ENCODE results near the gene ANGPTL7.
"Not testable (repeated sequence)": the region's sequence is repeated elsewhere in the genome, so short reads cannot be mapped to it uniquely, and the experiment has no call there.

ANGPTL7 gene

GRCh38 chr1:11169202-11169601 is 20.0 kb upstream of the ANGPTL7 start:
- DNase-seq (ENCODE audit: low spot score) (peak; percentile 47), FAIRE-seq (no peak)

GRCh38 chr1:11170102-11170501 is 19.1 kb upstream of the ANGPTL7 start:
- FAIRE-seq, result no peak
- DNase-seq (ENCODE audit: low spot score), result no peak

GRCh38 chr1:11174261-11174942 is 14.8 kb upstream of the ANGPTL7 start:
- DNase-seq (ENCODE audit: low spot score), result no peak
- no peak for FAIRE-seq

GRCh38 chr1:11175461-11175860 is 13.7 kb upstream of the ANGPTL7 start:
- no peak for DNase-seq (ENCODE audit: low spot score)
- FAIRE-seq, result no peak

- DNase-seq (ENCODE audit: low spot score) (peak; percentile 55), FAIRE-seq (no peak)
These were observed 13.0 kb upstream of the ANGPTL7 start for GRCh38 chr1:11176081-11176706.

GRCh38 chr1:11178021-11179015 is 10.8 kb upstream of the ANGPTL7 start:
- DNase-seq (ENCODE audit: low spot score) (no peak), FAIRE-seq (no peak)

GRCh38 chr1:11179125-11179524 is 10.0 kb upstream of the ANGPTL7 start:
- FAIRE-seq (no peak), DNase-seq (ENCODE audit: low spot score) (no peak)

GRCh38 chr1:11179749-11180148 is 9.4 kb upstream of the ANGPTL7 start:
- peak; percentile 39 for DNase-seq (ENCODE audit: low spot score)
- FAIRE-seq, result not testable (repeated sequence)

GRCh38 chr1:11180342-11180744 is 8.8 kb upstream of the ANGPTL7 start:
- DNase-seq (ENCODE audit: low spot score), result peak; percentile 82
- FAIRE-seq, result peak; percentile 94

GRCh38 chr1:11182884-11183283 is 6.3 kb upstream of the ANGPTL7 start:
- FAIRE-seq, result no peak
- DNase-seq (ENCODE audit: low spot score), result no peak

- FAIRE-seq, result no peak
- no peak for DNase-seq (ENCODE audit: low spot score)
These were observed 4.2 kb upstream of the ANGPTL7 start for GRCh38 chr1:11184973-11185372.

- DNase-seq (ENCODE audit: low spot score) (no peak), FAIRE-seq (no peak)
These were observed 2.2 kb upstream of the ANGPTL7 start for GRCh38 chr1:11187000-11187399.

- no peak for FAIRE-seq
- no peak for DNase-seq (ENCODE audit: low spot score)
These were observed 1.7 kb upstream of the ANGPTL7 start for GRCh38 chr1:11187494-11187893.

- DNase-seq (ENCODE audit: low spot score) (no peak), FAIRE-seq (no peak)
These were observed 1.2 kb upstream of the ANGPTL7 start for GRCh38 chr1:11187931-11188330.

GRCh38 chr1:11188381-11188780 is 774 bp upstream of the ANGPTL7 start:
- DNase-seq (ENCODE audit: low spot score), result no peak
- FAIRE-seq, result no peak

- DNase-seq (ENCODE audit: low spot score), result no peak
- no peak for FAIRE-seq
These were observed 4.2 kb downstream of the ANGPTL7 start for GRCh38 chr1:11193376-11193775.

- DNase-seq (ENCODE audit: low spot score) (no peak), FAIRE-seq (no peak)
These were observed 5.4 kb downstream of the ANGPTL7 start for GRCh38 chr1:11194407-11195176.

GRCh38 chr1:11196945-11197344 is 7.8 kb downstream of the ANGPTL7 start:
- no peak for FAIRE-seq
- no peak for DNase-seq (ENCODE audit: low spot score)

GRCh38 chr1:11197359-11197758 is 8.2 kb downstream of the ANGPTL7 start:
- DNase-seq (ENCODE audit: low spot score) (no peak), FAIRE-seq (no peak)

GRCh38 chr1:11198257-11198656 is 9.1 kb downstream of the ANGPTL7 start:
- DNase-seq (ENCODE audit: low spot score) (no peak), FAIRE-seq (no peak)
